HL-60 (cell line): Measurements from ENCODE around the gene SYTL3.

Experiments
- CTCF ChIP-seq: IDR thresholded peaks from one replicate; pipeline ENCODE4 v1.5.1; 2011; ENCODE audit warnings: low read length, control low read depth, inconsistent platforms; ENCODE audit not compliant: insufficient read depth
- GABPA ChIP-seq: IDR thresholded peaks from 2 replicates; pipeline ENCODE4 v1.6.1; 2012; ENCODE audit warnings: low read depth
- POLR2AphosphoS5 ChIP-seq: IDR thresholded peaks from 2 replicates; pipeline ENCODE4 v1.6.1; 2012; ENCODE audit warnings: low read depth
- REST ChIP-seq: IDR thresholded peaks from 2 replicates; pipeline ENCODE4 v1.6.1; 2012; ENCODE audit warnings: low read depth; ENCODE audit not compliant: insufficient replicate concordance

GRCh38 chr6:158770533-158771330 lies 120.9 kb downstream of the SYTL3 start:
- TF ChIP-seq CTCF: no peak
- TF ChIP-seq POLR2AphosphoS5: no peak
- TF ChIP-seq REST: no peak
- TF ChIP-seq GABPA: no peak
